ENCODE results near the gene GPATCH4. TPM values are rescaled to one million over a fixed set of nuclear protein-coding genes. Genes with fewer than 3 reads are reported as not detected.

Gene GPATCH4
- total RNA-seq, 1 experiment from 2014 or later: 71.7 TPM

DNA sequence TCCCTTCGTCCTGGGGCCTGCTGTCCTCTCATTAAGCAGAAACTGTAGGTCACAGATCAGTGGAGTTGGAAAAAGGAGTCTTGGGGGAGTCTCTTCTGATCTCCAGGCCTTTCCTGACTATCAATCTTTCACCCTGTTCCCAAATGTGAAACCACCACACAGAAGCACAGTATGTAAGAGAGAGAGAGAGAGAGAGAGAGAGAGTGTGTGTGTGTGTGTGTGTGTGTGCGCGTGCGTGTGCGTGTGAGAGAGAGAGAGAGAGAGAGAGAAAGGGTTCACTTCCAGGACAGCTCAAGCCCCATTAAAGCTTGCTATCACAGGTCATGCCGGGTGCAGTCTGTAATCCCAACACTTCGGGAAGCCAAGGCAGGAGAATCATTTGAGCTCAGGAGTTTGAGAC, 23.2 kb downstream of the GPATCH4 start:
- Histone ChIP-seq H3K27ac (ENCODE audit: insufficient read length, low read depth, low read length) (no peak overlapping the region), H2BK120ac (ENCODE audit: low read depth, low read length, poor library complexity, severe bottlenecking) (no peak overlapping the region), H3K4me2 (ENCODE audit: insufficient read depth, insufficient read length, low read length) (no peak overlapping the region), H3K56ac (ENCODE audit: insufficient read length, low read depth, low read length) (no peak overlapping the region), H3K79me2 (ENCODE audit: insufficient read depth, low read length) (no peaks in the 10 kb centered on the region), H2BK12ac (ENCODE audit: insufficient read length, low read depth, low read length) (no peak overlapping the region), H3K4ac (ENCODE audit: low read depth, low read length) (no peak overlapping the region), H2AFZ (ENCODE audit: low read length) (no peak overlapping the region), H2AK5ac (ENCODE audit: insufficient read length, low read length) (no peak overlapping the region), H2BK20ac (ENCODE audit: low read depth, low read length, poor library complexity, severe bottlenecking) (no peak overlapping the region), H3K18ac (ENCODE audit: insufficient read length, low read depth, low read length) (no peak overlapping the region), H3K79me1 (ENCODE audit: insufficient read depth, low read depth, low read length, poor library complexity, severe bottlenecking) (no peaks in the 10 kb centered on the region), H3K9me3 (ENCODE audit: control insufficient read depth, low read depth, low read length) (no peaks in the 10 kb centered on the region), H3K23ac (ENCODE audit: insufficient read length, low read depth, low read length) (no peak overlapping the region), H3K23me2 (ENCODE audit: insufficient read length, low read depth, low read length, poor library complexity, severe bottlenecking) (no peaks in the 10 kb centered on the region), H4K8ac (replicated peaks; ENCODE audit: insufficient read length, low read depth, low read length) (no peak overlapping the region), H3K4me1 (ENCODE audit: insufficient read depth, low read length) (no peaks in the 10 kb centered on the region), H3K9ac (ENCODE audit: extremely low read depth, insufficient read length, low read length) (no peak overlapping the region), H4K20me1 (ENCODE audit: control insufficient read depth, insufficient read depth, insufficient read length) (no peaks in the 10 kb centered on the region), H3K27me3 (ENCODE audit: insufficient read depth, low read length) (no peaks in the 10 kb centered on the region), H2BK15ac (ENCODE audit: low read depth, low read length) (no peak overlapping the region), H4K5ac (ENCODE audit: insufficient read length, low read depth, low read length) (no peak overlapping the region), H3T11ph (ENCODE audit: low read length) (no peak overlapping the region), H2BK5ac (ENCODE audit: insufficient read length, low read length) (no peak overlapping the region), H3K14ac (ENCODE audit: insufficient read depth, low read length) (no peak overlapping the region), H4K91ac (ENCODE audit: insufficient read length, low read depth, low read length) (no peak overlapping the region)
- Mint-ChIP-seq H3K4me3 (no peak overlapping the region), H3K27ac (0 out of 7 replicates have a peak overlapping the region, but pooled peaks of 1 of the 3 experiments have one; percentile 0), H3K36me3 (ENCODE audit: insufficient read depth in 1 of 3, low read depth in 3 of 3) (no peaks in the 10 kb centered on the region), H3K27me3 (ENCODE audit: low read depth) (peaks cover 2% of the 10 kb centered on the region), H3K9me3 (no peaks in the 10 kb centered on the region), H3K4me1 (no peaks in the 10 kb centered on the region; a peak in 1 of 4 replicates)
- TF ChIP-seq CTCF (conservative IDR thresholded peaks at IDR 0.05): no peak
- no peak for DNase-seq
- no CpG with 5 or more reads among the region's 7 CpGs for WGBS (ENCODE audit: extremely low coverage, insufficient read length, low lambda C conversion rate)
